Astrocyte (in vitro differentiated cells and primary cell): ENCODE data around the gene ENPP7.

Experiments
- EZH2 ChIP-seq: IDR thresholded peaks from 2 replicates; pipeline ENCODE4 v1.6.1; 2012; ENCODE audit warnings: mild to moderate bottlenecking, low read length, inconsistent platforms; ENCODE audit not compliant: insufficient read depth
- TF ChIP-seq, protein P1 (sequence below): IDR thresholded peaks from 2 replicates; pipeline ENCODE4 v1.5.1; 2011; ENCODE audit warnings: low read depth, mild to moderate bottlenecking, inconsistent platforms, low read length, moderate library complexity; ENCODE audit not compliant: insufficient read depth

DNA sequence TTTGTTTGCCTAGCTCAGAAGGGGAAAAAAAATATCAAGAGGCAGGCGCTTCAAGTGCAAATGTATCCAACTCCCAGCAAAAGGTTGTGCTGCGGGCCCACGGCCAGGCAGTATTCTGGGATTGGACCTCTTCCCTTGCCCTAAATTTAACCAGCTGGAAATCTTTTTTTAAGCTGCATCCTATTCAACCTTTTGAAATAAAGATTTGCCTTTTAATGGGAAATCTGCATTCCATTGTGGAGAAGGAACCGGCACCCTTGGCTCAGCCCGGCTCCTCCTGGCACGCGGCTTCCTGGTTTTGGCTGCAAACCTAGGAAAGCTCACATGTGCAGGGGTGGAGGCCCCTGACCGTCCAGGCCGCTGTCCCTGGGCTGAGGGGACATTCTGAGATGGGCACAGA, 38.8 kb upstream of the ENPP7 start:
- TF ChIP-seq, protein P1, sequence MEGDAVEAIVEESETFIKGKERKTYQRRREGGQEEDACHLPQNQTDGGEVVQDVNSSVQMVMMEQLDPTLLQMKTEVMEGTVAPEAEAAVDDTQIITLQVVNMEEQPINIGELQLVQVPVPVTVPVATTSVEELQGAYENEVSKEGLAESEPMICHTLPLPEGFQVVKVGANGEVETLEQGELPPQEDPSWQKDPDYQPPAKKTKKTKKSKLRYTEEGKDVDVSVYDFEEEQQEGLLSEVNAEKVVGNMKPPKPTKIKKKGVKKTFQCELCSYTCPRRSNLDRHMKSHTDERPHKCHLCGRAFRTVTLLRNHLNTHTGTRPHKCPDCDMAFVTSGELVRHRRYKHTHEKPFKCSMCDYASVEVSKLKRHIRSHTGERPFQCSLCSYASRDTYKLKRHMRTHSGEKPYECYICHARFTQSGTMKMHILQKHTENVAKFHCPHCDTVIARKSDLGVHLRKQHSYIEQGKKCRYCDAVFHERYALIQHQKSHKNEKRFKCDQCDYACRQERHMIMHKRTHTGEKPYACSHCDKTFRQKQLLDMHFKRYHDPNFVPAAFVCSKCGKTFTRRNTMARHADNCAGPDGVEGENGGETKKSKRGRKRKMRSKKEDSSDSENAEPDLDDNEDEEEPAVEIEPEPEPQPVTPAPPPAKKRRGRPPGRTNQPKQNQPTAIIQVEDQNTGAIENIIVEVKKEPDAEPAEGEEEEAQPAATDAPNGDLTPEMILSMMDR, result no peak
- TF ChIP-seq EZH2, result no peak
